ENCODE data around the gene SHC2.

- TF ChIP-seq, protein P1, sequence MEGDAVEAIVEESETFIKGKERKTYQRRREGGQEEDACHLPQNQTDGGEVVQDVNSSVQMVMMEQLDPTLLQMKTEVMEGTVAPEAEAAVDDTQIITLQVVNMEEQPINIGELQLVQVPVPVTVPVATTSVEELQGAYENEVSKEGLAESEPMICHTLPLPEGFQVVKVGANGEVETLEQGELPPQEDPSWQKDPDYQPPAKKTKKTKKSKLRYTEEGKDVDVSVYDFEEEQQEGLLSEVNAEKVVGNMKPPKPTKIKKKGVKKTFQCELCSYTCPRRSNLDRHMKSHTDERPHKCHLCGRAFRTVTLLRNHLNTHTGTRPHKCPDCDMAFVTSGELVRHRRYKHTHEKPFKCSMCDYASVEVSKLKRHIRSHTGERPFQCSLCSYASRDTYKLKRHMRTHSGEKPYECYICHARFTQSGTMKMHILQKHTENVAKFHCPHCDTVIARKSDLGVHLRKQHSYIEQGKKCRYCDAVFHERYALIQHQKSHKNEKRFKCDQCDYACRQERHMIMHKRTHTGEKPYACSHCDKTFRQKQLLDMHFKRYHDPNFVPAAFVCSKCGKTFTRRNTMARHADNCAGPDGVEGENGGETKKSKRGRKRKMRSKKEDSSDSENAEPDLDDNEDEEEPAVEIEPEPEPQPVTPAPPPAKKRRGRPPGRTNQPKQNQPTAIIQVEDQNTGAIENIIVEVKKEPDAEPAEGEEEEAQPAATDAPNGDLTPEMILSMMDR (IDR thresholded peaks at IDR 0.05), result no peak
- no peak for TF ChIP-seq REST (IDR thresholded peaks at IDR 0.05; ENCODE audit: insufficient read depth in 1 of 2, low read depth in 2 of 2, low read length in 1 of 2)
These were observed 82.8 kb downstream of the SHC2 start for GRCh38 chr19:377801-378581.
